K562 (cell line): ENCODE results near the gene IRX2. TPM values are rescaled to one million over a fixed set of nuclear protein-coding genes. Genes with fewer than 3 reads are reported as not detected.

ENCODE experiments used
- ATAC-seq: fragments of 200-7000 bp; cut with Tn5 transposase; 3 replicates; pipeline ENCODE4 v1.9.1; 2020; ENCODE audit warnings: moderate library complexity
- BruUV-seq: library from RNA; stranded (reverse); fragments of 400-500 nt; replicated peaks from 2 replicates; lab custom pipeline; 2021; lab: Mats Ljungman, UMichigan
- CTCF ChIA-PET: fragments of 300-600 bp; formaldehyde crosslinking; extraction: SDS; loops from one replicate; lab custom pipeline; 2021; ENCODE audit warnings: low intra/inter-chr PET ratio; lab: Yijun Ruan, JAX
- POLR2A ChIA-PET: fragments of 300-600, 350-650 bp; sonication (Branson Sonifier 250); formaldehyde crosslinking; extraction: SDS; loops from one replicate; lab custom pipeline; 2021; ENCODE audit warnings: antibody characterized with exemption, inconsistent platforms; lab: Yijun Ruan, JAX
- DNase-seq, 4 experiments: peaks; one replicate each; pipeline versions ENCODE4 v3.0.0 to v3.0.0-alpha.2; 2011 to 2018; ENCODE audit warnings: low spot score in 3 of 4, mixed read lengths in 3 of 4; ENCODE audit errors: extremely low read depth in 1 of 4
- FAIRE-seq: peaks from 2 replicates; lab custom pipeline; 2011; peaks lifted over from hg19 to GRCh38; lab: Jason Lieb, UNC
- H2AFZ ChIP-seq: 2 replicates; pipeline ENCODE4 v1.6.0; 2011; ENCODE audit warnings: low read depth, low read length, control low read depth, inconsistent platforms
- H3K27ac ChIP-seq: fragments of 200-600 bp; 3 replicates; pipeline ENCODE4 v1.8.0; 2011; ENCODE audit warnings: low read depth, mild to moderate bottlenecking, control low read depth, inconsistent platforms, low read length, moderate library complexity, mixed read lengths; ENCODE audit errors: extremely low read depth
- H3K27me3 ChIP-seq, 2 experiments: fragments of 300-600 bp in 1 of 2; 2 replicates in 1 of 2; 3 replicates in 1 of 2; pipeline versions ENCODE4 v1.6.0 to v1.8.0; 2011; ENCODE audit warnings: inconsistent platforms in 2 of 2, low read length in 2 of 2, mild to moderate bottlenecking in 1 of 2, mixed read lengths in 1 of 2, moderate library complexity in 1 of 2; ENCODE audit not compliant: control insufficient read depth in 2 of 2, insufficient read depth in 2 of 2
- H3K36me3 ChIP-seq: fragments of 300-600 bp; 3 replicates; pipeline ENCODE4 v1.8.0; 2011; ENCODE audit warnings: mild to moderate bottlenecking, low read length, inconsistent platforms; ENCODE audit not compliant: control insufficient read depth, insufficient read depth
- H3K4me1 ChIP-seq, 2 experiments: fragments of 200-600 bp in 1 of 2; replicated peaks in 1 of 2; 2 replicates in 1 of 2; 3 replicates in 1 of 2; pipeline versions ENCODE4 v1.5.1 to v1.8.0; 2011; ENCODE audit warnings: inconsistent platforms in 2 of 2, low read length in 2 of 2, mild to moderate bottlenecking in 1 of 2, mixed read lengths in 1 of 2, moderate library complexity in 1 of 2; ENCODE audit not compliant: control insufficient read depth in 2 of 2, insufficient read depth in 2 of 2
- H3K4me2 ChIP-seq: 2 replicates; pipeline ENCODE4 v1.6.1; 2011; ENCODE audit warnings: low read length, control low read depth, inconsistent platforms, mixed read lengths; ENCODE audit not compliant: insufficient read depth
- H3K4me3 ChIP-seq: fragments of 200-600 bp; sonication (generic), shearing (Covaris generic); 2 replicates; pipeline ENCODE4 v1.5.1; 2016; ENCODE audit warnings: control low read depth, inconsistent platforms
- H3K79me2 ChIP-seq: fragments of 200-600 bp; 3 replicates; pipeline ENCODE4 v1.8.0; 2011; ENCODE audit warnings: low read length, inconsistent platforms; ENCODE audit not compliant: control insufficient read depth, insufficient read depth
- H3K9ac ChIP-seq, 2 experiments: 2 replicates each; pipeline versions ENCODE4 v1.6.0 to v1.6.1; 2011; ENCODE audit warnings: low read depth in 2 of 2, low read length in 2 of 2, control low read depth in 1 of 2, inconsistent platforms in 1 of 2, mild to moderate bottlenecking in 1 of 2, mixed read lengths in 1 of 2; ENCODE audit not compliant: insufficient read depth in 1 of 2
- H3K9me1 ChIP-seq: one replicate; pipeline ENCODE4 v1.6.0; 2011; ENCODE audit warnings: inconsistent platforms, mild to moderate bottlenecking, low read length, moderate library complexity; ENCODE audit not compliant: control insufficient read depth, insufficient read depth
- H3K9me3 ChIP-seq: replicated peaks from 2 replicates; pipeline ENCODE4 v1.5.1; 2011; ENCODE audit warnings: low read depth, low read length, inconsistent platforms; ENCODE audit not compliant: control insufficient read depth, insufficient read depth
- H4K20me1 ChIP-seq: replicated peaks from 2 replicates; pipeline ENCODE4 v1.6.1; 2011; ENCODE audit warnings: low read length, inconsistent platforms, mixed read lengths; ENCODE audit not compliant: control insufficient read depth, insufficient read depth
- ATF6 ChIP-seq: sonication (generic); formaldehyde crosslinking; IDR thresholded peaks from 2 replicates; pipeline ENCODE4 v1.4.0; 2020; ENCODE audit warnings: mild to moderate bottlenecking, missing genetic modification reagents
- CUX1 ChIP-seq: fragments of 200-800 bp; sonication (Bioruptor generic); IDR thresholded peaks from 2 replicates; pipeline ENCODE4 v1.6.1; 2016; ENCODE audit warnings: missing genetic modification characterization, missing compliant biosample characterization
- HDAC6 ChIP-seq: IDR thresholded peaks from 2 replicates; pipeline ENCODE4 v1.6.1; 2012; ENCODE audit warnings: low read depth, mild to moderate bottlenecking, control low read depth, inconsistent platforms, low read length, moderate library complexity
- HLTF ChIP-seq: fragments of 450-650 bp; IDR thresholded peaks from 2 replicates; pipeline ENCODE4 v1.6.1; 2016
- HOXB6 ChIP-seq: fragments of 250-450 bp; sonication (Bioruptor Pico); IDR thresholded peaks from 2 replicates; pipeline ENCODE4 v1.5.1; 2022; ENCODE audit warnings: mild to moderate bottlenecking, borderline replicate concordance
- NCOA2 ChIP-seq, 2 experiments: fragments of 450-650 bp; IDR thresholded peaks; 2 replicates each; pipeline ENCODE4 v1.6.1; 2018; ENCODE audit warnings: mild to moderate bottlenecking in 2 of 2, moderate library complexity in 1 of 2; ENCODE audit not compliant: partially characterized antibody in 2 of 2
- POLR2H ChIP-seq: IDR thresholded peaks from 2 replicates; pipeline ENCODE4 v1.6.1; 2016; ENCODE audit warnings: missing genetic modification characterization, low read depth, mild to moderate bottlenecking, control low read depth, missing compliant biosample characterization, moderate library complexity
- RB1 ChIP-seq: fragments of 450-650 bp; IDR thresholded peaks from 2 replicates; pipeline ENCODE4 v1.6.1; 2017; ENCODE audit warnings: low read depth, mild to moderate bottlenecking
- TAL1 ChIP-seq: fragments of 450-650 bp; IDR thresholded peaks from 2 replicates; pipeline ENCODE4 v1.6.1; 2016; ENCODE audit warnings: mild to moderate bottlenecking
- ZNF232 ChIP-seq: sonication (generic); formaldehyde crosslinking; IDR thresholded peaks from 2 replicates; pipeline ENCODE4 v1.8.0; 2022; ENCODE audit warnings: mild to moderate bottlenecking, missing genetic modification reagents
- WGBS: fragments of 100-300 bp; shearing (Covaris generic); methylation state at CpG from one replicate; pipeline ENCODE4 v1.1.6; 2016; ENCODE audit warnings: low coverage, mixed read lengths; ENCODE audit not compliant: insufficient coverage; ENCODE audit errors: missing lambda C conversion rate; 5-methylcytosine and 5-hydroxymethylcytosine counted together
- in situ Hi-C: fragments of 300-500 bp; cut with MboI; formaldehyde crosslinking; loops from 4 replicates; pipeline ENCODE4 v1.15.0; 2018; ENCODE audit warnings: inconsistent platforms, mixed read lengths
- intact Hi-C: fragments of 100-400 bp; cut with micrococcal nuclease; formaldehyde crosslinking; loops from 2 replicates; pipeline ENCODE4 v1.14.2; 2022
- polyA plus RNA-seq, 8 experiments: library from polyadenylated mRNA; depleted of rRNA in 4 of 8; stranded (reverse) in 5 of 8; unstranded in 3 of 8; fragments of >200 nt; fragmentation: Nextera tagmentation in 2 of 8; fragmentation: Illumina TruSeq in 1 of 8; extraction: Ambion mirVana in 2 of 8; extraction: Trizol in 1 of 8; gene quantifications; 2 replicates each; pipeline versions ENCODE4 v1.2.1 to v1.2.3, GENCODE V29; 2011 to 2014; ENCODE audit warnings: inconsistent platforms in 1 of 8, missing spikeins in 1 of 8
- total RNA-seq, 7 experiments: library from RNA; depleted of rRNA in 6 of 7; stranded (reverse); fragments of >200 nt in 6 of 7; fragmentation: Illumina TruSeq in 2 of 7; extraction: Trizol in 2 of 7; gene quantifications; 2 replicates each; pipeline versions ENCODE4 v1.2.1 to v1.2.3, GENCODE V29; 2011 to 2021; ENCODE audit warnings: low replicate concordance in 1 of 7

IRX2 gene
- total and polyA plus RNA-seq, 9 of the 15 experiments (the other 6 are each of a cell fraction or from before 2014, with no cell fraction given), result 0.13 TPM; not detected in 8

- under 1% methylated on average over 26 of the region's 26 CpGs for WGBS
Observed at GRCh38 chr5:2747363-2748162, 3.9 kb downstream of the IRX2 start.

More at GRCh38 chr5:2747363-2748162, 3.9 kb downstream of the IRX2 start:
- peaks cover 8 to 11% of the 10 kb centered on the region in 2 experiments; a peak in 2 of 5 replicates for H3K27me3 ChIP-seq
- no peak for FAIRE-seq
- ATAC-seq, result no peak
- peaks cover 0 to 6% of the 10 kb centered on the region in 2 experiments; a peak in 1 of 5 replicates for H3K4me1 ChIP-seq
- no peak overlapping the region for H3K27ac ChIP-seq
- H3K9me3 ChIP-seq, result no peaks in the 10 kb centered on the region
- TF ChIP-seq HLTF, result no peak
- no peak for TF ChIP-seq RB1
- TF ChIP-seq CUX1 (CRISPR knock-in tag), result no peak
- TF ChIP-seq POLR2H (tag), result no peak
- TF ChIP-seq ZNF232 (CRISPR knock-in tag), result no peak
- no peak for TF ChIP-seq HDAC6
- TF ChIP-seq TAL1, result no peak
- no peak for TF ChIP-seq ATF6 (CRISPR knock-in tag)
- TF ChIP-seq NCOA2 (IDR thresholded peaks at IDR 0.05; ENCODE audit: partially characterized antibody in 2 of 2), result no peak
- TF ChIP-seq HOXB6 (CRISPR knock-in tag), result no peak
- H3K9me1 ChIP-seq, result no peaks in the 10 kb centered on the region
- no peaks in the 10 kb centered on the region for H3K79me2 ChIP-seq
- CTCF ChIA-PET, result no interaction called here
- no peak for DNase-seq
- POLR2A ChIA-PET, result no interaction called here
- H2AFZ ChIP-seq, result no peak overlapping the region
- no TSS peak for BruUV-seq
- in situ Hi-C loops (no loop called here), intact Hi-C loops (no loop called here)
- H3K9ac ChIP-seq, result no peak overlapping the region
- no peaks in the 10 kb centered on the region for H4K20me1 ChIP-seq
- no peak overlapping the region for H3K4me3 ChIP-seq
- H3K36me3 ChIP-seq, result no peaks in the 10 kb centered on the region
- H3K4me2 ChIP-seq, result no peak overlapping the region
